Fibroblast of the aortic adventitia (primary cell): ENCODE data around the gene PNMA6E. TPM values are rescaled to one million over a fixed set of nuclear protein-coding genes. Genes with fewer than 3 reads are reported as not detected.

Experiments
- DNase-seq: peaks from one replicate; pipeline ENCODE4 v3.0.0-alpha.2; 2010; ENCODE audit warnings: low read depth
- H3K4me3 ChIP-seq: 2 replicates; pipeline ENCODE4 v1.5.1; 2011; ENCODE audit warnings: low read depth, mild to moderate bottlenecking, control low read depth, low read length, moderate library complexity
- total RNA-seq: library from RNA; depleted of rRNA; stranded (reverse); fragments of >200 nt; gene quantifications from 2 replicates; pipeline ENCODE4 v1.2.3, GENCODE V29; 2012; ENCODE audit warnings: low replicate concordance
- TF ChIP-seq, protein P1 (sequence below): IDR thresholded peaks from 2 replicates; pipeline ENCODE4 v1.5.1; 2011; ENCODE audit warnings: mild to moderate bottlenecking, low read length, control low read depth, inconsistent platforms; ENCODE audit not compliant: insufficient read depth

Gene PNMA6E
- total RNA-seq, 1 donor, result not detected

DNA sequence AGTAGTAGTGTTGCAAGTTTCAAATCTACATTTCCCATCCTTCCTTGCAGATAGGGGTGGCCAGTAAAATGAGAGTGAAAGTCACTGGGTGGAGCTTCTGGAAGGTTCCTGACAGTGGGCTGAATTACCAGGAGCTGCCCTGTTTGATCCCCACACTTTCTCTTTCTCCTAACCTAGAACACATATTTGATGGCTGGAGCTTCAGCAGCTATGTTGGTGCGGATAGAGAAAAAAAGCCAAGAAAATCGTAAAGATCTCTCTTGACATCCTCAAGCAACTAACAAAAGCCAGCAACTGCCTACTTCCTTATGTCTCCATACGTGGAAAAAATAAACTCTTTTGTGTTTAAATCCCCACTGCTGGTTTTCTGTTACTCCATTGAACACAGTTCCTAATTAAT lies 35.0 kb downstream of the PNMA6E start:
- TF ChIP-seq, protein P1, sequence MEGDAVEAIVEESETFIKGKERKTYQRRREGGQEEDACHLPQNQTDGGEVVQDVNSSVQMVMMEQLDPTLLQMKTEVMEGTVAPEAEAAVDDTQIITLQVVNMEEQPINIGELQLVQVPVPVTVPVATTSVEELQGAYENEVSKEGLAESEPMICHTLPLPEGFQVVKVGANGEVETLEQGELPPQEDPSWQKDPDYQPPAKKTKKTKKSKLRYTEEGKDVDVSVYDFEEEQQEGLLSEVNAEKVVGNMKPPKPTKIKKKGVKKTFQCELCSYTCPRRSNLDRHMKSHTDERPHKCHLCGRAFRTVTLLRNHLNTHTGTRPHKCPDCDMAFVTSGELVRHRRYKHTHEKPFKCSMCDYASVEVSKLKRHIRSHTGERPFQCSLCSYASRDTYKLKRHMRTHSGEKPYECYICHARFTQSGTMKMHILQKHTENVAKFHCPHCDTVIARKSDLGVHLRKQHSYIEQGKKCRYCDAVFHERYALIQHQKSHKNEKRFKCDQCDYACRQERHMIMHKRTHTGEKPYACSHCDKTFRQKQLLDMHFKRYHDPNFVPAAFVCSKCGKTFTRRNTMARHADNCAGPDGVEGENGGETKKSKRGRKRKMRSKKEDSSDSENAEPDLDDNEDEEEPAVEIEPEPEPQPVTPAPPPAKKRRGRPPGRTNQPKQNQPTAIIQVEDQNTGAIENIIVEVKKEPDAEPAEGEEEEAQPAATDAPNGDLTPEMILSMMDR, result no peak
- no peak for DNase-seq
- H3K4me3 ChIP-seq, result no peak overlapping the region

DNA sequence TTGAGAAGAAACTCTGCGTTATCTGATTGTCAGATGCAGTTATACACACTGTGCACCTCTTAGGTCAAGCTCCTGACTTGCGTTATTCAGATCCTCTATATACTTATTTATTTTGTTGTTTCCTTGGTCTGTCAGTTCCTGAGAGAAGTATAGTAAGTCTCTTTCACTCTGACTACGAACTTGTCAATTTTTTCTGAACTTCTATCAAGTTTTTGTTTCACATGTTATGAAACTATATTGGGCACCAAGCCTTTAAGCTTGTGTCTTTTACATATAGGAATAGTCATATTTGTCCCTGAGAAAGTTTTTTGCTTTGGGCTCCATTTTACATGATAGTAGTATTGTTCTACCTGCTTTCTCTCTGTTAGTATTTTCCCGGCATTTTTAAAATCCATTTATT lies 35.5 kb downstream of the PNMA6E start:
- no peak overlapping the region for H3K4me3 ChIP-seq
- TF ChIP-seq, protein P1, result no peak
- no peak for DNase-seq

DNA sequence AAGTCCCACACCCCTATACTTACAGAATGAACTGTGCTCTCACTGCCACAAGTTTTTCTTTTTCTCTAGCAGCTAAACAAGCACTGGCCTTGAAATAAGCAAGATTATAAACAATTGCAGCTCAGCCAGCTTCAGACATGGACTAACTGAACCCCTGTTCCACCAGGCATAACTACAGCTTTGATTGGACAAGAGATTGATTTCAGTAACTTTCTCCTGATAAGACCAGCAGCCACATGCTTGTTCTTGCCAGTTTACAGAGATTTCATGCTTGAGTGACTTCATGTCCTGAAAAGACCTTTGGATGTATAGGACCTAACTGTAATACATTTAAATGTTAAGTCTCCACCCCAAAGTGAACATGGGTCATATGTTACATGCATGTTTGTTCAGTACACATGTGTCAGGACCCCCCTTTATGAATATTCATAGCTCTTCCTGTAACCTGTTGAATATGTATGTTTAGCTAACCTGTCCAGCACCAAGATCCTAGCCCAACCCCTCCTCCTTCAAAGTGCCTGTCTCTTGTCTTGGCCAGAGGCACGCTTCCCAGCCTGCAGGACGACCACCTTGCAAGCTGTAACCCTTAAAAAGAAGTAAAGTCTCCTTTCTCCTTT lies 39.3 kb downstream of the PNMA6E start:
- DNase-seq, result no peak
- TF ChIP-seq, protein P1, result no peak
- H3K4me3 ChIP-seq, result no peak overlapping the region

DNA sequence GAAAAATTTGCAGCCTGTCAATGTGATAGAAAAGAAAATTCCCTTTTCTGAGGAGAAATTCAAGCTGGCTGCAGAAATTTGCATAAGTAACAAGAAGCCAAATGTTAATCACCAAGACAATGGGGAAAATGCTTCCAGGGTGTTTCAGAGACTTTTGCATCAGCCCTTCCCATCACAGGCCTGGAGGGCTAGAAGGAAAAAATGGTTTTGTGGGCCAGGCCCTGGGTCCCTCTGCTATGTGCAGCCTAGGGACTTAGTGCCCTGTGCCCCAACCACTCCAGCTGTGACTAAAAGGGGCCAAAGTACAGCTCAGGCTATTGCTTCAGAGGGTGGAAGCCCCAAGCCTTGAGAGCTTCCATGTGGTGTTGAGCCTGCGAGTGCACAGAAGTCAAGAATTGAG lies 43.3 kb downstream of the PNMA6E start:
- no peak for DNase-seq
- no peak overlapping the region for H3K4me3 ChIP-seq
- TF ChIP-seq, protein P1, result no peak

DNA sequence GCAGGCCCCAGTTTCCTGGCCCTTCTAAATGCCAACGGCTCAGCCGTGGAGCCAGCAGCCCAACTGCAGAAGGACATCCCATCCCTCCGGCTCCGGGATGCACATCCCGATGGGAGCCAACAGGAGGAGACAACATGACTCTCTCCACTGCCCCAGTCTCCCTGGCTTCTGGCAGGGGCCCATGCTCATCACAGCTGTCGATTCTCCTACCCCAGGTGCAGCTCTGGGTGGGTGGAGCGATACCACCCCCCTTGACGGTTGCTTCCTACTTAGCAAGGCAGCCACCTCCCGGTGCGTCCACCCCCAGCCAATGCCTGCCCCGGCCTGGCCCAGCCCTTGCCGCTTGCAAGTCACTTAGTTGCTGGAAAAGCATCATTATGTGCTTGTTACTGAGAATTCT lies 47.7 kb downstream of the PNMA6E start:
- DNase-seq, result no peak
- H3K4me3 ChIP-seq, result no peak overlapping the region
- TF ChIP-seq, protein P1, result no peak

DNA sequence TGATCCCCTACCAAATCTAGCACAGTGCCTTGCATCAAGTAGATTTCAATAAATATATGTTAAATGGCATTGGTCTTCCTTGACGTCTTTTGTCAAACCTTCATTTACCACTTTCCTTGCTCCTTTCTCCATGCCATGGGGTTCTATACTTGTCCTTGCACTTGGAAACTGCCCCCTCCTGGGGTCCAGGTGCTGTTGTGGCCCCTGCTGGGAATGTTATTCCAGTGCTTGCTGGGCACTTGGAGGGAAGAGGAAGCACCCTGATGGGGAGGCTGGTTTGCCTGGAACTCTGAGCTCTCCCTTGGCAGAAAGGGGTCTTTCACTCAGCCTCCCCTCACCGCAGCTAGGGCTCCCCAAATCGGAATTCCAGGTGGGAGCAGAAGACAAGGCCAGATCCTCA lies 48.3 kb downstream of the PNMA6E start:
- TF ChIP-seq, protein P1, result no peak
- no peak for DNase-seq

DNA sequence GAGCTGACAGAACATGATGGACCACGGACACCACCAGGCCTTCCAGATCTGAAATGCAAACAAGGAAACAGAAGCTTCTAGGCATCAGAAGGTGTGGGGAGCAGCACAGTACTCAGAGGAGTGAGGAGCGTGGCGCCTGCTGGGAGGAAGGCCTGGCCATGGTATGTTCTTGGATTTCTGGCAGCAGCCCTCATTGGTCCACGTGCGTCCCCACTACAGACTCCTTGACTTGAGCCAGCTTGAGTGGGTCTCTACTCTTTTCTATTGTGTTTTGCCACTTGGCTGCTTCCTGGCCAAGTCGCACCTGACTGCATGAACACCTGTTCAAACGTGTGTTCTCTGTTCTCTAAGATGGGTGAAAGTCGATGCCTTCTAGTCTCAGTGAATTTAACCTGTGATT lies 49.2 kb downstream of the PNMA6E start:
- DNase-seq, result no peak
- TF ChIP-seq, protein P1, result no peak
- H3K4me3 ChIP-seq, result no peak overlapping the region

More for the DNA sequence above, 48.3 kb downstream of the PNMA6E start:
- no peak overlapping the region for H3K4me3 ChIP-seq
